Stimulated activated CD4-positive, alpha-beta T cell treated with anti-CD3 and anti-CD28 coated beads, TNF-alpha, amount 100 ng/mL, for 24 hours (primary cell): ENCODE results near the gene NKAPL.
"Not testable (repeated sequence)": the region's sequence is repeated elsewhere in the genome, so short reads cannot be mapped to it uniquely, and the experiment has no call there.

ENCODE experiments used
- DNase-seq, 3 experiments: peaks; one replicate each; pipeline ENCODE4 v3.0.0-alpha.2; 2020; ENCODE audit warnings: low read depth in 3 of 3

Gene NKAPL

GRCh38 chr6:28296520-28297060 is 37.5 kb downstream of the NKAPL start:
- DNase-seq: no peak

- DNase-seq: no peak
Observed at GRCh38 chr6:28303570-28303969, 44.5 kb downstream of the NKAPL start.

GRCh38 chr6:28306363-28306762 is 47.3 kb downstream of the NKAPL start:
- not testable (repeated sequence) for DNase-seq
